ENCODE measurements around the gene MACROD2.

Gene MACROD2

DNA sequence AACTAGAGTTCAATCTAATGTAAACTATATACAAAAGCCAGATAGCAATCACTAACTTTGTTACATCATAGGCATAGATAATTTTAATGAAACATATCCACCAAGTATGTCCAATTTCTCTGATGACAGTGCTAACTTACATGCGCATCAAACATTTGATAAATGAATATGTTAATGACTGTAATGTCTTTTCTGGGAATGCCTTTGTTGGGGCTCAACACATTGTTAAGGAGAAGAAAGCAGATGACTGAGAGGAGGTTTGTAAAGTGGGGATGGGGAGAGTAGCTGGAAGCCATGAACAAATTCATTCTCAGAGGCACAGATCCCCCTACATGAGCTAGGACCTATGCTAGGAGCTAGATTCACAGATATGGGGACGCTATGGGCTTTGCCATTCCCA lies 1627.9 kb downstream of the MACROD2 start:
- TF ChIP-seq, protein P1, sequence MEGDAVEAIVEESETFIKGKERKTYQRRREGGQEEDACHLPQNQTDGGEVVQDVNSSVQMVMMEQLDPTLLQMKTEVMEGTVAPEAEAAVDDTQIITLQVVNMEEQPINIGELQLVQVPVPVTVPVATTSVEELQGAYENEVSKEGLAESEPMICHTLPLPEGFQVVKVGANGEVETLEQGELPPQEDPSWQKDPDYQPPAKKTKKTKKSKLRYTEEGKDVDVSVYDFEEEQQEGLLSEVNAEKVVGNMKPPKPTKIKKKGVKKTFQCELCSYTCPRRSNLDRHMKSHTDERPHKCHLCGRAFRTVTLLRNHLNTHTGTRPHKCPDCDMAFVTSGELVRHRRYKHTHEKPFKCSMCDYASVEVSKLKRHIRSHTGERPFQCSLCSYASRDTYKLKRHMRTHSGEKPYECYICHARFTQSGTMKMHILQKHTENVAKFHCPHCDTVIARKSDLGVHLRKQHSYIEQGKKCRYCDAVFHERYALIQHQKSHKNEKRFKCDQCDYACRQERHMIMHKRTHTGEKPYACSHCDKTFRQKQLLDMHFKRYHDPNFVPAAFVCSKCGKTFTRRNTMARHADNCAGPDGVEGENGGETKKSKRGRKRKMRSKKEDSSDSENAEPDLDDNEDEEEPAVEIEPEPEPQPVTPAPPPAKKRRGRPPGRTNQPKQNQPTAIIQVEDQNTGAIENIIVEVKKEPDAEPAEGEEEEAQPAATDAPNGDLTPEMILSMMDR (IDR thresholded peaks at IDR 0.05; ENCODE audit: control insufficient read depth, insufficient read depth, low read depth, low read length, missing control alignments): no peak
- no peak overlapping the region for H3K4me3 ChIP-seq (ENCODE audit: control insufficient read depth, low read depth, low read length)
- no peak for DNase-seq (ENCODE audit: low read depth)

DNA sequence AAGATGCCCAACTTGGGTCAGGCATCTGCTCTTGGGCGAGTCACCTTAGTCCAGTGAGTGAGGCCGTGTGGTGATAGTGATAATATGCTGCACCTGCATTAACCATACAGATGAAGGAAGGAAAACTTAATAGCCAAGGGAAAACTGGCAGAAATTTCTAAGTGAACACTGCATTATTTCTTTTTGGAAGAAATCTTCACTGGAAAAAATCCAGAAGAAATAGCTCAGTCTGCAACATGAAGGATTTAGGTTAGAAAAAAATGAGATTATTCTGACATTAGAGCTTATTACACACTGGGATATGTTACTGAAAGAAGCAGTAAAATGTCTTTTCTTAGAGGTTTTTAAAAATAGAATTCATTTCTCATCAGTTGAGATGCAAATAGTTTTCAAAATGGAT lies 1630.7 kb downstream of the MACROD2 start:
- TF ChIP-seq, protein P1 (IDR thresholded peaks at IDR 0.05; ENCODE audit: control insufficient read depth, insufficient read depth, low read depth, low read length, missing control alignments): no peak
- H3K4me3 ChIP-seq (ENCODE audit: control insufficient read depth, low read depth, low read length): no peak overlapping the region
- DNase-seq (ENCODE audit: low read depth): no peak

DNA sequence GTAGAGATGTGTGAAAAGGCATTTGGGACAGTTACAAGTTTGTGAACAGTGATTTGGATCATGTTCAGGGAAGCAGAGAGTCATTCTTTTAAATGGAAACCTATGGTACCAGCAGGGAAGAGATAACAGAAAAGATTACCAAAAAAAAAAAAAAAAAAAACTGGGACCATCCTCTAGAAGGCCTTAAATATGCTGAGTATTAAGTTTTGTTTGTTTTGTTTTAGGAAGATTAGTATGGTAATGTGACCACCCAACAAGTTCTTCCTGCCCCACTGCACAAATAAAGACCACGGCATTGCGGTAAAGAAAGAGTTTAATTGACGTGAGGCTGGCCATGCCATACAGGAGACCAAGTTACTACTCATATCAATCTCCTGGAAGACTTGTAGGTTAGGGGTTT lies 1631.8 kb downstream of the MACROD2 start:
- no peak for DNase-seq (ENCODE audit: low read depth)
- TF ChIP-seq, protein P1 (IDR thresholded peaks at IDR 0.05; ENCODE audit: control insufficient read depth, insufficient read depth, low read depth, low read length, missing control alignments): no peak
- H3K4me3 ChIP-seq (ENCODE audit: control insufficient read depth, low read depth, low read length): no peak overlapping the region

DNA sequence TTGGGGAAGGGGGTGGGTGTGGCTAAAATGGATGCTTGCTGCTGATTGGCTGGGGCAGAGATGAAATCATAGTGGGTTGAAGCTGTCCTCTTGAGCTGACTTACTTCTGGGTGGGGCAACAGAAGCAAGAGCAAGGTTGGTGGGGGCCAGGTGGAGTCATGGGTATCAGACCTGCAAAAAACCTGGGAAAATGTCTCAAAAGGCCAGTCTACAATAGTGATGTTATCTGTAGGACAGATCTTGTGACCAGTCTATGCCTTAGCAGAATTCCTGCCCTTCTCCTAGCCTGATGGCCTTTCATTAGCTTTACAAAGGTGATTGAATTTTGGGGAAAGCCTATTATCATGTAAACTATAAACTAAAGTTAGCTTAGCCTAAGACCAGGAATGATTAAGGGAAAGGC lies 1632.2 kb downstream of the MACROD2 start:
- TF ChIP-seq, protein P1 (IDR thresholded peaks at IDR 0.05; ENCODE audit: control insufficient read depth, insufficient read depth, low read depth, low read length, missing control alignments): no peak
- no peak overlapping the region for H3K4me3 ChIP-seq (ENCODE audit: control insufficient read depth, low read depth, low read length)
- no peak for DNase-seq (ENCODE audit: low read depth)

DNA sequence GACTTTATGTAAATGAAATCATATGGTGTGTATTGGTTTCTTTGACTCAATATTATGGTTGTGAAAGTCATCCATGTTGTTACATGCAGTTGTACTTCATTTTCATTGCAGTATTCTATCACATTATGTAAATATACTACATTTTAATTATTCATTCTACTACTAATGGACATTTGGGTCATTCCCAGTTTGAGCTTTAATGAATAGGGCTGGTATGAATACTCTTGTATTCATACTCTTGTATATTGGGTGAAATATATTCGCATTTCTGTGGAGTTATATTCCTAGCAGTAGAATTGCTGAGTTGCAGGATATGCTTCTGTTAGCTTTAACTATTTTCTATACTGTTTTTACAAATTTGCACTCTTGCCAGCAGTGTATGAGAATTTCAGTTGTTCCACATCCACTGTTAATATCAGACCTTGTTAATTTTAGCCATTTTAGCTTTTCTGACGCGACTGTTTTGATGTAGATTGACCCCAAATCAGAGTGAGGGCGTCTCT lies 1633.6 kb downstream of the MACROD2 start:
- no peak overlapping the region for H3K4me3 ChIP-seq (ENCODE audit: control insufficient read depth, low read depth, low read length)
- DNase-seq (ENCODE audit: low read depth): no peak
- TF ChIP-seq, protein P1 (IDR thresholded peaks at IDR 0.05; ENCODE audit: control insufficient read depth, insufficient read depth, low read depth, low read length, missing control alignments): no peak

DNA sequence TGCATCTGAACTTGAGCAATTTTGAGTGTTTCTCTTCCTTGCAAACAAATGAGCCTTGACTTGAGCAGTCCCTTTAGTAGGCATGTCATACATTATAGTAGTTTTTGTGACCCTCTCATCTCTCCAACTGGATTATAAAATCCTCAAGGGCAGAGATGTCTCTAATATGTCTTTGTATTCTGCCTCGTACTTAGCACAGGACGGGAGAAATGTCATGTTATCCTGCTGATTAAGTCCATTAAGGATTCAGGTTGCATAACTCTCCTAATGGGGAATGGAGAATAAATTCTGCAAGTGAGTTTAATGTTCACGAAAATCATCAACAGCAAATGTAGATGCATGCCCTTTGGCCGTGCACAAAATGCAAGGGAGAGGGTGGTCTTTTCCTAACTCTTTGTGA lies 1635.0 kb downstream of the MACROD2 start:
- TF ChIP-seq, protein P1 (IDR thresholded peaks at IDR 0.05; ENCODE audit: control insufficient read depth, insufficient read depth, low read depth, low read length, missing control alignments): no peak
- H3K4me3 ChIP-seq (ENCODE audit: control insufficient read depth, low read depth, low read length): no peak overlapping the region
- no peak for DNase-seq (ENCODE audit: low read depth)

DNA sequence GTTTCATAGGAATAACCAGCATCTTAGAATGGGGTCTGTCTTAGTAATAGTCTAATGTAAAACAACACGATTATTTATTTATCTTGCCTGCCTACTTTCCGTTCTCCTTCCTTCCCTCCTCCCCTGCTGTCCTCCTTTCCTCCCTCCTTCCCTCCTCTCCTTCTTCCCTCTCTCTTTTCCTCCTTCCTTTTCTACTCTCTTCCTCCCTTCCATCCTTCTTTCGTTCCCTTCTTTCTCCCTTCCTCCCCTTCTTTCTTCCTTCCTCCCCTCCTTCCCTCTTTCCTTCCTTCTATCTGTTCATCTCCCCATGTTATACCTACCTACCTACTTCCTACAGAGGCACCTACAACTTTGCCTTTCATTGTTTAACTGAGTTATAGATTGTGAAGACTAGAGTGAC lies 1637.4 kb downstream of the MACROD2 start:
- no peak for DNase-seq (ENCODE audit: low read depth)
- H3K4me3 ChIP-seq (ENCODE audit: control insufficient read depth, low read depth, low read length): no peak overlapping the region
- TF ChIP-seq, protein P1 (IDR thresholded peaks at IDR 0.05; ENCODE audit: control insufficient read depth, insufficient read depth, low read depth, low read length, missing control alignments): no peak
